ENCODE measurements around the gene RSPH3. TPM values are rescaled to one million over a fixed set of nuclear protein-coding genes. Genes with fewer than 3 reads are reported as not detected.

Gene RSPH3
- total and polyA plus RNA-seq, 10 of the 15 experiments (the other 5 are each of a cell fraction or from before 2014, with no cell fraction given) = 0.40 to 3.5 (median 1.4) TPM

GRCh38 chr6:158924499-158925455 lies 75.2 kb downstream of the RSPH3 start:
- Histone ChIP-seq H3K4me3 (no peak overlapping the region), H3K27me3 (replicated peaks in 1 of 2; ENCODE audit: control insufficient read depth in 2 of 2, insufficient read depth in 2 of 2, low read length in 1 of 2) (no peaks in the 10 kb centered on the region), H3K9ac (ENCODE audit: control insufficient read depth, insufficient read depth, low read length) (no peak overlapping the region), H3K79me2 (ENCODE audit: control insufficient read depth, insufficient read depth, low read length) (no peaks in the 10 kb centered on the region), H4K20me1 (ENCODE audit: control insufficient read depth, insufficient read depth) (no peaks in the 10 kb centered on the region), H3K4me2 (ENCODE audit: control insufficient read depth, insufficient read depth) (no peak overlapping the region), H3K27ac (ENCODE audit: control insufficient read depth, insufficient read depth) (no peak overlapping the region), H3K36me3 (ENCODE audit: control insufficient read depth in 2 of 2, insufficient read depth in 2 of 2, low read length in 1 of 2) (no peaks in the 10 kb centered on the region), H2AFZ (ENCODE audit: control insufficient read depth, low read depth, low read length) (no peak overlapping the region), H3K9me3 (replicated peaks; ENCODE audit: control insufficient read depth, insufficient read depth, low read length) (no peaks in the 10 kb centered on the region), H3K4me1 (ENCODE audit: control insufficient read depth, insufficient read depth, low read length) (no peaks in the 10 kb centered on the region)
- ChIA-PET SMC1A (ENCODE audit: uncharacterized antibody, unreplicated experiment) (interaction anchor here (0.6 to 1.6 kb wide), 5 partner anchors 8 to 1062 kb away, joined by 3 to 4 read pairs (median 3); no protein-coding TSS in a partner anchor), RAD21 (ENCODE audit: unreplicated experiment) (interaction anchor here (0.7 to 1.2 kb wide), 2 partner anchors 37 to 183 kb away, joined by 3 to 5 read pairs; no protein-coding TSS in a partner anchor), CTCF (interaction anchor here (0.5 kb wide), 1 partner anchor 415 kb away, joined by 3 read pairs; no protein-coding TSS in a partner anchor), POLR2A (interaction anchor here (1.2 kb wide), 1 partner anchor 22 kb away, joined by 4 read pairs; no protein-coding TSS in a partner anchor)
- intact Hi-C loops (cut with micrococcal nuclease; ENCODE audit: unreplicated experiment) (no loop called here), in situ Hi-C loops (cut with MboI) (no loop called here)
- FAIRE-seq (no peak), ATAC-seq (no peak), DNase-seq (ENCODE audit: low read depth, low spot score) (no peak)
- BruUV-seq (replicated peaks) = no TSS peak
- 33% methylated on average over 3 of the region's 4 CpGs for WGBS (ENCODE audit: insufficient coverage, insufficient replicate concordance, low lambda C conversion rate, missing lambda C conversion rate)
- TF ChIP-seq ZNF274 (IDR thresholded peaks at IDR 0.05; ENCODE audit: insufficient read depth, insufficient read length) (no peak), IRF5 (IDR thresholded peaks at IDR 0.05; ENCODE audit: borderline replicate concordance) (no peak), ATF3 (IDR thresholded peaks at IDR 0.05; ENCODE audit: borderline replicate concordance, extremely low read depth, low read depth, low read length) (no peak), MEF2B (IDR thresholded peaks at IDR 0.05; ENCODE audit: partially characterized antibody, poor library complexity, severe bottlenecking) (no peak), SREBF2 (IDR thresholded peaks at IDR 0.05; ENCODE audit: low read length) (no peak), ZNF24 (IDR thresholded peaks at IDR 0.05) (no peak), KDM1A (IDR thresholded peaks at IDR 0.05; ENCODE audit: borderline replicate concordance) (no peak), ZNF687 (IDR thresholded peaks at IDR 0.05) (no peak), CBFB (IDR thresholded peaks at IDR 0.05; ENCODE audit: low read depth) (no peak), RELA (IDR thresholded peaks at IDR 0.05; ENCODE audit: borderline replicate concordance, partially characterized antibody) (no peak), FOXM1 (IDR thresholded peaks at IDR 0.05; ENCODE audit: low read depth, low read length) (no peak), E2F8 (IDR thresholded peaks at IDR 0.05; ENCODE audit: low read depth, partially characterized antibody) (no peak)

Measured in GM12878 (cell line).